IMR-90 (cell line): ENCODE results near the gene SCN4A. TPM values are rescaled to one million over a fixed set of nuclear protein-coding genes. Genes with fewer than 3 reads are reported as not detected.

ENCODE experiments used
- ATAC-seq: fragments of 200-7000 bp; cut with Tn5 transposase; 2 replicates; pipeline ENCODE4 v1.9.1; 2020; ENCODE audit warnings: low read depth, mild to moderate bottlenecking, moderate library complexity
- BruUV-seq: library from RNA; stranded (reverse); fragments of 400-500 nt; replicated peaks from 2 replicates; lab custom pipeline; 2021; lab: Mats Ljungman, UMichigan
- CTCF ChIA-PET: fragments of 300-600 bp; formaldehyde crosslinking; extraction: SDS; loops from one replicate; lab custom pipeline; 2021; ENCODE audit warnings: antibody characterized with exemption; lab: Yijun Ruan, JAX
- POLR2A ChIA-PET: fragments of 300-600 bp; sonication (Branson Sonifier 250); formaldehyde crosslinking; loops from one replicate; lab custom pipeline; 2022; ENCODE audit warnings: antibody characterized with exemption; ENCODE audit not compliant: unreplicated experiment; lab: Charles Lee
- DNase-seq: peaks from one replicate; pipeline ENCODE4 v3.0.0; 2013
- H2AFZ ChIP-seq: replicated peaks from 2 replicates; pipeline ENCODE3; 2013; ENCODE audit warnings: low read length, mild to moderate bottlenecking; ENCODE audit not compliant: poor library complexity
- H2AK5ac ChIP-seq: 2 replicates; pipeline ENCODE4 v1.6.1; 2013; ENCODE audit warnings: low read depth, low read length, inconsistent platforms
- H2AK9ac ChIP-seq: replicated peaks from 2 replicates; pipeline ENCODE3; 2013; ENCODE audit warnings: mild to moderate bottlenecking, low read depth, low read length, moderate library complexity; ENCODE audit not compliant: poor library complexity
- H2BK120ac ChIP-seq: 2 replicates; pipeline ENCODE4 v1.6.1; 2013; ENCODE audit warnings: low read depth, low read length, inconsistent platforms
- H2BK15ac ChIP-seq: 3 replicates; pipeline ENCODE4 v1.6.1; 2013; ENCODE audit warnings: low read depth, low read length, inconsistent platforms
- H2BK20ac ChIP-seq: 2 replicates; pipeline ENCODE4 v1.6.1; 2013; ENCODE audit warnings: low read depth, mild to moderate bottlenecking, inconsistent platforms, low read length, moderate library complexity
- H2BK5ac ChIP-seq: 2 replicates; pipeline ENCODE4 v1.6.1; 2013; ENCODE audit warnings: mild to moderate bottlenecking, low read depth, low read length, inconsistent platforms; ENCODE audit not compliant: poor library complexity, severe bottlenecking
- H3K14ac ChIP-seq: replicated peaks from 2 replicates; pipeline ENCODE4 v1.6.1; 2013; ENCODE audit warnings: low read depth, low read length, inconsistent platforms
- H3K18ac ChIP-seq: 2 replicates; pipeline ENCODE4 v1.6.1; 2013; ENCODE audit warnings: low read depth, low read length, control low read depth
- H3K23ac ChIP-seq: 2 replicates; pipeline ENCODE4 v1.6.1; 2013; ENCODE audit warnings: low read depth, low read length, inconsistent platforms
- H3K27ac ChIP-seq: 2 replicates; pipeline ENCODE4 v1.5.1; 2013; ENCODE audit warnings: mild to moderate bottlenecking, control low read depth, low read length; ENCODE audit not compliant: insufficient read depth
- H3K27me3 ChIP-seq: 2 replicates; pipeline ENCODE4 v1.6.1; 2013; ENCODE audit warnings: low read length; ENCODE audit not compliant: control insufficient read depth, insufficient read depth
- H3K36me3 ChIP-seq: 2 replicates; pipeline ENCODE4 v1.6.1; 2013; ENCODE audit warnings: low read length, mixed read lengths; ENCODE audit not compliant: control insufficient read depth, insufficient read depth
- H3K4ac ChIP-seq: 2 replicates; pipeline ENCODE4 v1.6.1; 2013; ENCODE audit warnings: low read depth, low read length, inconsistent platforms
- H3K4me1 ChIP-seq: 2 replicates; pipeline ENCODE4 v1.6.1; 2013; ENCODE audit warnings: low read length, mixed read lengths; ENCODE audit not compliant: control insufficient read depth, insufficient read depth
- H3K4me2 ChIP-seq: 2 replicates; pipeline ENCODE4 v1.6.1; 2013; ENCODE audit warnings: low read depth, mild to moderate bottlenecking, control low read depth, low read length, moderate library complexity
- H3K4me3 ChIP-seq: 2 replicates; pipeline ENCODE4 v1.5.1; 2013; ENCODE audit warnings: low read depth, mild to moderate bottlenecking, control low read depth, low read length, moderate library complexity; ENCODE audit not compliant: insufficient read depth
- H3K56ac ChIP-seq: 2 replicates; pipeline ENCODE4 v1.6.1; 2013; ENCODE audit warnings: low read length, inconsistent platforms; ENCODE audit not compliant: insufficient read depth; ENCODE audit errors: extremely low read depth
- H3K79me1 ChIP-seq, 2 experiments: 2 replicates each; pipeline ENCODE4 v1.6.1; 2013; ENCODE audit warnings: low read length in 2 of 2, inconsistent platforms in 1 of 2, low read depth in 1 of 2
- H3K9ac ChIP-seq: 2 replicates; pipeline ENCODE4 v1.6.1; 2013; ENCODE audit warnings: low read depth, low read length, control low read depth
- H3K9me1 ChIP-seq: 2 replicates; pipeline ENCODE4 v1.6.1; 2013; ENCODE audit warnings: low read length, inconsistent platforms; ENCODE audit not compliant: insufficient read depth
- H3K9me3 ChIP-seq: 2 replicates; pipeline ENCODE4 v1.6.1; 2013; ENCODE audit warnings: low read length; ENCODE audit not compliant: control insufficient read depth, insufficient read depth
- H4K20me1 ChIP-seq: 2 replicates; pipeline ENCODE4 v1.6.1; 2013; ENCODE audit warnings: low read length, inconsistent platforms; ENCODE audit not compliant: insufficient read depth
- H4K5ac ChIP-seq: 2 replicates; pipeline ENCODE4 v1.6.1; 2013; ENCODE audit warnings: mild to moderate bottlenecking, low read depth, low read length, control low read depth
- H4K8ac ChIP-seq, 2 experiments: 2 replicates each; pipeline ENCODE4 v1.6.1; 2013; ENCODE audit warnings: low read depth in 2 of 2, low read length in 2 of 2, control low read depth in 1 of 2, inconsistent platforms in 1 of 2
- H4K91ac ChIP-seq: 2 replicates; pipeline ENCODE4 v1.6.1; 2013; ENCODE audit warnings: low read depth, low read length, inconsistent platforms; ENCODE audit not compliant: insufficient read depth
- CEBPB ChIP-seq: IDR thresholded peaks from 2 replicates; pipeline ENCODE4 v1.6.1; 2012; ENCODE audit warnings: low read depth, low read length, improper control_type of control experiment
- CHD1 ChIP-seq: IDR thresholded peaks from 2 replicates; pipeline ENCODE4 v1.6.1; 2012; ENCODE audit warnings: low read depth, low read length, improper control_type of control experiment
- ELK1 ChIP-seq: fragments of 150-350 bp; IDR thresholded peaks from 2 replicates; pipeline ENCODE4 v1.6.1; 2016; ENCODE audit warnings: low read depth, mild to moderate bottlenecking, low read length, moderate library complexity, borderline replicate concordance
- MAFK ChIP-seq: IDR thresholded peaks from 2 replicates; pipeline ENCODE4 v1.6.1; 2012; ENCODE audit warnings: low read depth, low read length, improper control_type of control experiment
- MAZ ChIP-seq: IDR thresholded peaks from 2 replicates; pipeline ENCODE4 v1.6.1; 2012; ENCODE audit warnings: low read depth, mild to moderate bottlenecking, low read length, improper control_type of control experiment, moderate library complexity, borderline replicate concordance
- MXI1 ChIP-seq: IDR thresholded peaks from 2 replicates; pipeline ENCODE4 v1.6.1; 2012; ENCODE audit warnings: low read depth, mild to moderate bottlenecking, low read length, moderate library complexity, borderline replicate concordance
- NFE2L2 ChIP-seq: fragments of 150-350 bp; IDR thresholded peaks from 2 replicates; pipeline ENCODE4 v1.6.1; 2016; ENCODE audit warnings: low read depth, mild to moderate bottlenecking, low read length
- POLR2A ChIP-seq: IDR thresholded peaks from 2 replicates; pipeline ENCODE4 v1.6.1; 2012; ENCODE audit warnings: mild to moderate bottlenecking, low read depth, low read length
- RAD21 ChIP-seq: IDR thresholded peaks from 2 replicates; pipeline ENCODE4 v1.6.1; 2012; ENCODE audit warnings: low read length, improper control_type of control experiment
- RCOR1 ChIP-seq: IDR thresholded peaks from 2 replicates; pipeline ENCODE4 v1.6.1; 2012; ENCODE audit warnings: mild to moderate bottlenecking, low read length, improper control_type of control experiment; ENCODE audit not compliant: insufficient replicate concordance
- RFX5 ChIP-seq: IDR thresholded peaks from 2 replicates; pipeline ENCODE4 v1.8.0; 2012; ENCODE audit warnings: low read depth, mild to moderate bottlenecking, low read length, moderate library complexity
- USF2 ChIP-seq: fragments of 150-350 bp; IDR thresholded peaks from 2 replicates; pipeline ENCODE4 v1.6.1; 2017; ENCODE audit warnings: mild to moderate bottlenecking, antibody characterized with exemption, low read length, low read depth
- WGBS, 2 experiments: methylation state at CpG; one replicate each; pipeline versions ENCODE4 v1.1.5 to v1.1.7; 2013; ENCODE audit warnings: missing lambda C conversion rate in 2 of 2; ENCODE audit not compliant: insufficient read length in 1 of 2; ENCODE audit errors: extremely low coverage in 2 of 2; 5-methylcytosine and 5-hydroxymethylcytosine counted together
- dilution Hi-C: fragments of 300-500 bp; cut with HindIII; formaldehyde crosslinking; loops from one replicate; pipeline ENCODE4 v1.14.3; 2018; ENCODE audit warnings: low sequenced_read_pairs; ENCODE audit not compliant: unreplicated experiment
- in situ Hi-C: fragments of 300-500 bp; cut with MboI; formaldehyde crosslinking; loops from 3 replicates; pipeline ENCODE4 v1.14.3; 2019; ENCODE audit warnings: low sequenced_read_pairs, inconsistent platforms, mixed read lengths
- intact Hi-C: fragments of 100-400 bp; cut with micrococcal nuclease; formaldehyde crosslinking; loops from 2 replicates; pipeline ENCODE4 v1.10.0; 2022
- polyA plus RNA-seq, 3 experiments: library from polyadenylated mRNA; depleted of rRNA; stranded (reverse); fragments of >200 nt; gene quantifications; 2 replicates each; pipeline ENCODE4 v1.2.3, GENCODE V29; 2012; ENCODE audit warnings: low replicate concordance in 1 of 3
- total RNA-seq: library from RNA; depleted of rRNA; stranded (reverse); fragments of >200 nt; gene quantifications from 2 replicates; pipeline ENCODE4 v1.2.3, GENCODE V29; 2012

SCN4A gene
- total and polyA plus RNA-seq, 2 of the 4 experiments (the other 2 are of a cell fraction): not detected

GRCh38 chr17:63914471-63914870 is 58.2 kb downstream of the SCN4A start:
- TF ChIP-seq MAZ (no peak), MAFK (no peak), MXI1 (no peak), ELK1 (no peak), RCOR1 (no peak), CHD1 (no peak), RAD21 (no peak), CEBPB (no peak), USF2 (no peak), NFE2L2 (no peak), RFX5 (no peak), POLR2A (no peak)
- CTCF ChIA-PET: no interaction called here

More at GRCh38 chr17:63914471-63914870, 58.2 kb downstream of the SCN4A start:
- Histone ChIP-seq H3K79me1 (no peaks in the 10 kb centered on the region), H2BK5ac (no peak overlapping the region), H4K5ac (no peak overlapping the region), H3K27ac (no peak overlapping the region), H3K14ac (no peak overlapping the region), H4K8ac (no peak overlapping the region), H3K9me1 (no peaks in the 10 kb centered on the region), H3K4ac (no peak overlapping the region), H2BK120ac (no peak overlapping the region), H2BK20ac (no peak overlapping the region), H2AK9ac (no peak overlapping the region), H3K56ac (no peak overlapping the region), H2BK15ac (no peak overlapping the region), H2AK5ac (no peak overlapping the region), H3K27me3 (peaks cover 52% of the 10 kb centered on the region), H3K4me1 (no peaks in the 10 kb centered on the region), H4K91ac (no peak overlapping the region), H4K20me1 (no peaks in the 10 kb centered on the region), H3K4me2 (no peak overlapping the region), H2AFZ (no peak overlapping the region), H3K9ac (no peak overlapping the region), H3K18ac (no peak overlapping the region), H3K9me3 (no peaks in the 10 kb centered on the region), H3K4me3 (no peak overlapping the region), H3K23ac (no peak overlapping the region), H3K36me3 (no peaks in the 10 kb centered on the region)
- no TSS peak for BruUV-seq
- ATAC-seq (no peak), DNase-seq (no peak)
- POLR2A ChIA-PET: no interaction called here
- intact Hi-C loops (loop anchor here (10.0 kb wide), 1 partner anchor 370 kb away; no protein-coding TSS in a partner anchor), dilution Hi-C loops (no loop called here), in situ Hi-C loops (loop anchor here (10.0 kb wide), 2 partner anchors 110 to 370 kb away; partner anchors contain the start of gene ICAM2)
- WGBS, 2 experiments: 100% methylated on average over 2 of the region's 7 CpGs; no CpG with 5 or more reads in 1 of the 2 experiments
